PC-3 (cell line): ENCODE data around the gene WDPCP.

Experiments used
- EZH2 ChIP-seq: fragments of 300-600 bp; sonication (generic); IDR thresholded peaks from one replicate; pipeline ENCODE4 v1.6.1; 2017; ENCODE audit warnings: antibody characterized with exemption, mild to moderate bottlenecking, low read length; ENCODE audit not compliant: unreplicated experiment
- TF ChIP-seq, protein P1 (sequence below): fragments of 300-600 bp; sonication (generic); conservative IDR thresholded peaks from 2 replicates; pipeline ENCODE4 v1.5.1; 2017; ENCODE audit warnings: antibody characterized with exemption, low read depth, mild to moderate bottlenecking, low read length

DNA sequence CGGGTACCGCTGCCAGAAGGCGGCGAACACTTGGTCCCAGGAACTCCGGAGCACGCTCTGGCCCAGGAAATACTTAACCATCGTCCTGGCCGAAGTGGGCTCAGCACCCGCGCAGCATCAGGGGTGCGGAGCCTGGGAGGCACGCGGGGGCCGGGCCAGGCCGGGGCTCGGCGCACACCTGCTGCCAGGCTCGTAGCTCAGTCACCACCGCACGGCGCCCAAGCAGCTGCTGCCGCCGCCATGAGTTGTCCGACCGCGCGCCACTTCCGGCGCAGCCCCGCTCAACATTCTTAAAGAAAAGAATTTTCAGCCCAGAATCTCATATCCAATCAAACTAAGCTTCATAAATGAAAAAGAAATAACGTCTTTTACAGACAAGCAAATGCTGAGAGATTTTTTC, 34.5 kb upstream of the WDPCP start:
- no peak for TF ChIP-seq EZH2
- TF ChIP-seq, protein P1, sequence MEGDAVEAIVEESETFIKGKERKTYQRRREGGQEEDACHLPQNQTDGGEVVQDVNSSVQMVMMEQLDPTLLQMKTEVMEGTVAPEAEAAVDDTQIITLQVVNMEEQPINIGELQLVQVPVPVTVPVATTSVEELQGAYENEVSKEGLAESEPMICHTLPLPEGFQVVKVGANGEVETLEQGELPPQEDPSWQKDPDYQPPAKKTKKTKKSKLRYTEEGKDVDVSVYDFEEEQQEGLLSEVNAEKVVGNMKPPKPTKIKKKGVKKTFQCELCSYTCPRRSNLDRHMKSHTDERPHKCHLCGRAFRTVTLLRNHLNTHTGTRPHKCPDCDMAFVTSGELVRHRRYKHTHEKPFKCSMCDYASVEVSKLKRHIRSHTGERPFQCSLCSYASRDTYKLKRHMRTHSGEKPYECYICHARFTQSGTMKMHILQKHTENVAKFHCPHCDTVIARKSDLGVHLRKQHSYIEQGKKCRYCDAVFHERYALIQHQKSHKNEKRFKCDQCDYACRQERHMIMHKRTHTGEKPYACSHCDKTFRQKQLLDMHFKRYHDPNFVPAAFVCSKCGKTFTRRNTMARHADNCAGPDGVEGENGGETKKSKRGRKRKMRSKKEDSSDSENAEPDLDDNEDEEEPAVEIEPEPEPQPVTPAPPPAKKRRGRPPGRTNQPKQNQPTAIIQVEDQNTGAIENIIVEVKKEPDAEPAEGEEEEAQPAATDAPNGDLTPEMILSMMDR: no peak
